Astrocyte (in vitro differentiated cells and primary cell): ENCODE measurements around the gene PPIL6.

Experiments
- EZH2 ChIP-seq: IDR thresholded peaks from 2 replicates; pipeline ENCODE4 v1.6.1; 2012; ENCODE audit warnings: mild to moderate bottlenecking, low read length, inconsistent platforms; ENCODE audit not compliant: insufficient read depth
- TF ChIP-seq, protein P1 (sequence below): IDR thresholded peaks from 2 replicates; pipeline ENCODE4 v1.5.1; 2011; ENCODE audit warnings: low read depth, mild to moderate bottlenecking, inconsistent platforms, low read length, moderate library complexity; ENCODE audit not compliant: insufficient read depth

GRCh38 chr6:109428889-109429477, 11.4 kb downstream of the PPIL6 start:
- TF ChIP-seq, protein P1, sequence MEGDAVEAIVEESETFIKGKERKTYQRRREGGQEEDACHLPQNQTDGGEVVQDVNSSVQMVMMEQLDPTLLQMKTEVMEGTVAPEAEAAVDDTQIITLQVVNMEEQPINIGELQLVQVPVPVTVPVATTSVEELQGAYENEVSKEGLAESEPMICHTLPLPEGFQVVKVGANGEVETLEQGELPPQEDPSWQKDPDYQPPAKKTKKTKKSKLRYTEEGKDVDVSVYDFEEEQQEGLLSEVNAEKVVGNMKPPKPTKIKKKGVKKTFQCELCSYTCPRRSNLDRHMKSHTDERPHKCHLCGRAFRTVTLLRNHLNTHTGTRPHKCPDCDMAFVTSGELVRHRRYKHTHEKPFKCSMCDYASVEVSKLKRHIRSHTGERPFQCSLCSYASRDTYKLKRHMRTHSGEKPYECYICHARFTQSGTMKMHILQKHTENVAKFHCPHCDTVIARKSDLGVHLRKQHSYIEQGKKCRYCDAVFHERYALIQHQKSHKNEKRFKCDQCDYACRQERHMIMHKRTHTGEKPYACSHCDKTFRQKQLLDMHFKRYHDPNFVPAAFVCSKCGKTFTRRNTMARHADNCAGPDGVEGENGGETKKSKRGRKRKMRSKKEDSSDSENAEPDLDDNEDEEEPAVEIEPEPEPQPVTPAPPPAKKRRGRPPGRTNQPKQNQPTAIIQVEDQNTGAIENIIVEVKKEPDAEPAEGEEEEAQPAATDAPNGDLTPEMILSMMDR, result no peak
- TF ChIP-seq EZH2, result no peak
